K562 (cell line): ENCODE data around the gene TGFB2. TPM values are rescaled to one million over a fixed set of nuclear protein-coding genes. Genes with fewer than 3 reads are reported as not detected.

Experiments
- CHCHD3 ChIP-seq: fragments of 250-450 bp; sonication (Bioruptor Pico); IDR thresholded peaks from 2 replicates; pipeline ENCODE4 v2.1.2; 2022; ENCODE audit warnings: mild to moderate bottlenecking
- KLF16 ChIP-seq: IDR thresholded peaks from 2 replicates; pipeline ENCODE4 v1.6.1; 2016; ENCODE audit warnings: antibody characterized with exemption
- PHF20 ChIP-seq: fragments of 450-650 bp; IDR thresholded peaks from 2 replicates; pipeline ENCODE4 v1.6.1; 2018; ENCODE audit not compliant: partially characterized antibody
- POLR2G ChIP-seq: fragments of 200-400 bp; formaldehyde crosslinking; IDR thresholded peaks from 2 replicates; pipeline ENCODE4 v1.6.1; 2017; ENCODE audit warnings: low read depth, mild to moderate bottlenecking, antibody characterized with exemption, low read length, moderate library complexity
- RUNX1 ChIP-seq: sonication (generic); IDR thresholded peaks from 2 replicates; pipeline ENCODE4 v1.6.1; 2016; ENCODE audit warnings: antibody characterized with exemption, low read depth
- SNRNP70 ChIP-seq: fragments of 200-400 bp; formaldehyde crosslinking; optimal IDR thresholded peaks from 2 replicates; pipeline ENCODE3; 2017; ENCODE audit warnings: low read depth, low read length
- U2AF1 ChIP-seq: fragments of 200-400 bp; formaldehyde crosslinking; optimal IDR thresholded peaks from 2 replicates; pipeline ENCODE3; 2017; ENCODE audit warnings: mild to moderate bottlenecking, low read depth, low read length, moderate library complexity
- YY1 ChIP-seq, 3 experiments: IDR thresholded peaks; 2 replicates each; pipeline ENCODE4 v1.6.1; 2011; ENCODE audit warnings: low read length in 2 of 3, mild to moderate bottlenecking in 2 of 3, moderate library complexity in 2 of 3, borderline replicate concordance in 1 of 3, control low read depth in 1 of 3, low read depth in 1 of 3; ENCODE audit not compliant: insufficient read depth in 3 of 3, insufficient replicate concordance in 2 of 3, control insufficient read depth in 1 of 3, insufficient read length in 1 of 3; ENCODE audit errors: extremely low read depth in 1 of 3
- ZBTB17 ChIP-seq: fragments of 450-650 bp; formaldehyde crosslinking; IDR thresholded peaks from 2 replicates; pipeline ENCODE4 v1.4.0; 2020; ENCODE audit warnings: mild to moderate bottlenecking
- ZFX ChIP-seq: sonication (generic); formaldehyde crosslinking; IDR thresholded peaks from 2 replicates; pipeline ENCODE4 v1.8.0; 2022; ENCODE audit warnings: mild to moderate bottlenecking, missing genetic modification reagents, moderate library complexity
- ZNF3 ChIP-seq: fragments of 250-450 bp; sonication (Bioruptor Pico); IDR thresholded peaks from 2 replicates; pipeline ENCODE4 v1.5.0; 2021; ENCODE audit warnings: mild to moderate bottlenecking, moderate library complexity
- ZNF311 ChIP-seq: fragments of 250-450 bp; sonication (Bioruptor Pico); IDR thresholded peaks from 2 replicates; pipeline ENCODE4 v1.4.0; 2020; ENCODE audit warnings: mild to moderate bottlenecking, moderate library complexity
- polyA plus RNA-seq, 8 experiments: library from polyadenylated mRNA; depleted of rRNA in 4 of 8; stranded (reverse) in 5 of 8; unstranded in 3 of 8; fragments of >200 nt; fragmentation: Nextera tagmentation in 2 of 8; fragmentation: Illumina TruSeq in 1 of 8; extraction: Ambion mirVana in 2 of 8; extraction: Trizol in 1 of 8; gene quantifications; 2 replicates each; pipeline versions ENCODE4 v1.2.1 to v1.2.3, GENCODE V29; 2011 to 2014; ENCODE audit warnings: inconsistent platforms in 1 of 8, missing spikeins in 1 of 8
- total RNA-seq, 7 experiments: library from RNA; depleted of rRNA in 6 of 7; stranded (reverse); fragments of >200 nt in 6 of 7; fragmentation: Illumina TruSeq in 2 of 7; extraction: Trizol in 2 of 7; gene quantifications; 2 replicates each; pipeline versions ENCODE4 v1.2.1 to v1.2.3, GENCODE V29; 2011 to 2021; ENCODE audit warnings: low replicate concordance in 1 of 7
- TF ChIP-seq, protein P1 (sequence below): sonication (generic); formaldehyde crosslinking; IDR thresholded peaks from 2 replicates; pipeline ENCODE4 v1.8.0; 2022; ENCODE audit warnings: missing genetic modification reagents, mild to moderate bottlenecking, borderline replicate concordance
- TF ChIP-seq, protein P2 (sequence below): fragments of 250-450 bp; sonication (Bioruptor Pico); IDR thresholded peaks from 2 replicates; pipeline ENCODE4 v1.4.0; 2020; ENCODE audit warnings: mild to moderate bottlenecking
- TF ChIP-seq, protein P3 (sequence below): fragments of 450-650 bp; conservative IDR thresholded peaks from 2 replicates; pipeline ENCODE4 v1.6.1; 2016; ENCODE audit warnings: missing genetic modification characterization, low read depth, mild to moderate bottlenecking, missing compliant biosample characterization, moderate library complexity

Gene TGFB2
- total and polyA plus RNA-seq, 9 of the 15 experiments (the other 6 are each of a cell fraction or from before 2014, with no cell fraction given): 0.03 to 0.41 (median 0.11) TPM; not detected in 3

DNA sequence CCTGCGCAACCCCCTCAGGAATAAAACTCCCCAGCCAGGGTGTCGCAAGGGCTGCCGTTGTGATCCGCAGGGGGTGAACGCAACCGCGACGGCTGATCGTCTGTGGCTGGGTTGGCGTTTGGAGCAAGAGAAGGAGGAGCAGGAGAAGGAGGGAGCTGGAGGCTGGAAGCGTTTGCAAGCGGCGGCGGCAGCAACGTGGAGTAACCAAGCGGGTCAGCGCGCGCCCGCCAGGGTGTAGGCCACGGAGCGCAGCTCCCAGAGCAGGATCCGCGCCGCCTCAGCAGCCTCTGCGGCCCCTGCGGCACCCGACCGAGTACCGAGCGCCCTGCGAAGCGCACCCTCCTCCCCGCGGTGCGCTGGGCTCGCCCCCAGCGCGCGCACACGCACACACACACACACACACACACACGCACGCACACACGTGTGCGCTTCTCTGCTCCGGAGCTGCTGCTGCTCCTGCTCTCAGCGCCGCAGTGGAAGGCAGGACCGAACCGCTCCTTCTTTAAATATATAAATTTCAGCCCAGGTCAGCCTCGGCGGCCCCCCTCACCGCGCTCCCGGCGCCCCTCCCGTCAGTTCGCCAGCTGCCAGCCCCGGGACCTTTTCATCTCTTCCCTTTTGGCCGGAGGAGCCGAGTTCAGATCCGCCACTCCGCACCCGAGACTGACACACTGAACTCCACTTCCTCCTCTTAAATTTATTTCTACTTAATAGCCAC is 696 bp downstream of the TGFB2 start (continued):
- TF ChIP-seq, protein P1, sequence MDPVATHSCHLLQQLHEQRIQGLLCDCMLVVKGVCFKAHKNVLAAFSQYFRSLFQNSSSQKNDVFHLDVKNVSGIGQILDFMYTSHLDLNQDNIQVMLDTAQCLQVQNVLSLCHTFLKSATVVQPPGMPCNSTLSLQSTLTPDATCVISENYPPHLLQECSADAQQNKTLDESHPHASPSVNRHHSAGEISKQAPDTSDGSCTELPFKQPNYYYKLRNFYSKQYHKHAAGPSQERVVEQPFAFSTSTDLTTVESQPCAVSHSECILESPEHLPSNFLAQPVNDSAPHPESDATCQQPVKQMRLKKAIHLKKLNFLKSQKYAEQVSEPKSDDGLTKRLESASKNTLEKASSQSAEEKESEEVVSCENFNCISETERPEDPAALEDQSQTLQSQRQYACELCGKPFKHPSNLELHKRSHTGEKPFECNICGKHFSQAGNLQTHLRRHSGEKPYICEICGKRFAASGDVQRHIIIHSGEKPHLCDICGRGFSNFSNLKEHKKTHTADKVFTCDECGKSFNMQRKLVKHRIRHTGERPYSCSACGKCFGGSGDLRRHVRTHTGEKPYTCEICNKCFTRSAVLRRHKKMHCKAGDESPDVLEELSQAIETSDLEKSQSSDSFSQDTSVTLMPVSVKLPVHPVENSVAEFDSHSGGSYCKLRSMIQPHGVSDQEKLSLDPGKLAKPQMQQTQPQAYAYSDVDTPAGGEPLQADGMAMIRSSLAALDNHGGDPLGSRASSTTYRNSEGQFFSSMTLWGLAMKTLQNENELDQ (CRISPR knock-in tag): no peak
- TF ChIP-seq, protein P2, sequence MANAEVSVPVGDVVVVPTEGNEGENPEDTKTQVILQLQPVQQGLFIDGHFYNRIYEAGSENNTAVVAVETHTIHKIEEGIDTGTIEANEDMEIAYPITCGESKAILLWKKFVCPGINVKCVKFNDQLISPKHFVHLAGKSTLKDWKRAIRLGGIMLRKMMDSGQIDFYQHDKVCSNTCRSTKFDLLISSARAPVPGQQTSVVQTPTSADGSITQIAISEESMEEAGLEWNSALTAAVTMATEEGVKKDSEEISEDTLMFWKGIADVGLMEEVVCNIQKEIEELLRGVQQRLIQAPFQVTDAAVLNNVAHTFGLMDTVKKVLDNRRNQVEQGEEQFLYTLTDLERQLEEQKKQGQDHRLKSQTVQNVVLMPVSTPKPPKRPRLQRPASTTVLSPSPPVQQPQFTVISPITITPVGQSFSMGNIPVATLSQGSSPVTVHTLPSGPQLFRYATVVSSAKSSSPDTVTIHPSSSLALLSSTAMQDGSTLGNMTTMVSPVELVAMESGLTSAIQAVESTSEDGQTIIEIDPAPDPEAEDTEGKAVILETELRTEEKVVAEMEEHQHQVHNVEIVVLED: no peak
- TF ChIP-seq ZBTB17 (no peak), KLF16 (no peak), ZNF3 (CRISPR knock-in tag) (no peak), CHCHD3 (CRISPR knock-in tag) (no peak), SNRNP70 (no peak), RUNX1 (no peak), PHF20 (peak; percentile 29), U2AF1 (no peak), POLR2G (peak; percentile 67), YY1 (IDR thresholded peaks at IDR 0.05; ENCODE audit: borderline replicate concordance in 1 of 3, control insufficient read depth in 1 of 3, extremely low read depth in 1 of 3, insufficient read depth in 3 of 3, insufficient read length in 1 of 3, insufficient replicate concordance in 2 of 3, low read depth in 1 of 3, low read length in 2 of 3) (peak in 1 of 3 experiments; percentile 8), ZNF311 (CRISPR knock-in tag) (no peak), ZFX (CRISPR knock-in tag) (peak; percentile 52; the same call in 1 of the 2 replicates)
- TF ChIP-seq, protein P3, sequence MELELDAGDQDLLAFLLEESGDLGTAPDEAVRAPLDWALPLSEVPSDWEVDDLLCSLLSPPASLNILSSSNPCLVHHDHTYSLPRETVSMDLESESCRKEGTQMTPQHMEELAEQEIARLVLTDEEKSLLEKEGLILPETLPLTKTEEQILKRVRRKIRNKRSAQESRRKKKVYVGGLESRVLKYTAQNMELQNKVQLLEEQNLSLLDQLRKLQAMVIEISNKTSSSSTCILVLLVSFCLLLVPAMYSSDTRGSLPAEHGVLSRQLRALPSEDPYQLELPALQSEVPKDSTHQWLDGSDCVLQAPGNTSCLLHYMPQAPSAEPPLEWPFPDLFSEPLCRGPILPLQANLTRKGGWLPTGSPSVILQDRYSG: no peak
